IMR-90 (cell line): Measurements from ENCODE around the gene COX7C. TPM values are rescaled to one million over a fixed set of nuclear protein-coding genes. Genes with fewer than 3 reads are reported as not detected.

Experiments used
- ATAC-seq: fragments of 200-7000 bp; cut with Tn5 transposase; 2 replicates; pipeline ENCODE4 v1.9.1; 2020; ENCODE audit warnings: low read depth, mild to moderate bottlenecking, moderate library complexity
- BruUV-seq: library from RNA; stranded (reverse); fragments of 400-500 nt; replicated peaks from 2 replicates; lab custom pipeline; 2021; lab: Mats Ljungman, UMichigan
- CTCF ChIA-PET: fragments of 300-600 bp; formaldehyde crosslinking; extraction: SDS; loops from one replicate; lab custom pipeline; 2021; ENCODE audit warnings: antibody characterized with exemption; lab: Yijun Ruan, JAX
- POLR2A ChIA-PET: fragments of 300-600 bp; sonication (Branson Sonifier 250); formaldehyde crosslinking; loops from one replicate; lab custom pipeline; 2022; ENCODE audit warnings: antibody characterized with exemption; ENCODE audit not compliant: unreplicated experiment; lab: Charles Lee
- DNase-seq: peaks from one replicate; pipeline ENCODE4 v3.0.0; 2013
- H2AFZ ChIP-seq: replicated peaks from 2 replicates; pipeline ENCODE3; 2013; ENCODE audit warnings: low read length, mild to moderate bottlenecking; ENCODE audit not compliant: poor library complexity
- H2AK5ac ChIP-seq: 2 replicates; pipeline ENCODE4 v1.6.1; 2013; ENCODE audit warnings: low read depth, low read length, inconsistent platforms
- H2AK9ac ChIP-seq: replicated peaks from 2 replicates; pipeline ENCODE3; 2013; ENCODE audit warnings: mild to moderate bottlenecking, low read depth, low read length, moderate library complexity; ENCODE audit not compliant: poor library complexity
- H2BK120ac ChIP-seq: 2 replicates; pipeline ENCODE4 v1.6.1; 2013; ENCODE audit warnings: low read depth, low read length, inconsistent platforms
- H2BK15ac ChIP-seq: 3 replicates; pipeline ENCODE4 v1.6.1; 2013; ENCODE audit warnings: low read depth, low read length, inconsistent platforms
- H2BK20ac ChIP-seq: 2 replicates; pipeline ENCODE4 v1.6.1; 2013; ENCODE audit warnings: low read depth, mild to moderate bottlenecking, inconsistent platforms, low read length, moderate library complexity
- H2BK5ac ChIP-seq: 2 replicates; pipeline ENCODE4 v1.6.1; 2013; ENCODE audit warnings: mild to moderate bottlenecking, low read depth, low read length, inconsistent platforms; ENCODE audit not compliant: poor library complexity, severe bottlenecking
- H3K14ac ChIP-seq: replicated peaks from 2 replicates; pipeline ENCODE4 v1.6.1; 2013; ENCODE audit warnings: low read depth, low read length, inconsistent platforms
- H3K18ac ChIP-seq: 2 replicates; pipeline ENCODE4 v1.6.1; 2013; ENCODE audit warnings: low read depth, low read length, control low read depth
- H3K23ac ChIP-seq: 2 replicates; pipeline ENCODE4 v1.6.1; 2013; ENCODE audit warnings: low read depth, low read length, inconsistent platforms
- H3K27ac ChIP-seq: 2 replicates; pipeline ENCODE4 v1.5.1; 2013; ENCODE audit warnings: mild to moderate bottlenecking, control low read depth, low read length; ENCODE audit not compliant: insufficient read depth
- H3K27me3 ChIP-seq: 2 replicates; pipeline ENCODE4 v1.6.1; 2013; ENCODE audit warnings: low read length; ENCODE audit not compliant: control insufficient read depth, insufficient read depth
- H3K36me3 ChIP-seq: 2 replicates; pipeline ENCODE4 v1.6.1; 2013; ENCODE audit warnings: low read length, mixed read lengths; ENCODE audit not compliant: control insufficient read depth, insufficient read depth
- H3K4ac ChIP-seq: 2 replicates; pipeline ENCODE4 v1.6.1; 2013; ENCODE audit warnings: low read depth, low read length, inconsistent platforms
- H3K4me1 ChIP-seq: 2 replicates; pipeline ENCODE4 v1.6.1; 2013; ENCODE audit warnings: low read length, mixed read lengths; ENCODE audit not compliant: control insufficient read depth, insufficient read depth
- H3K4me2 ChIP-seq: 2 replicates; pipeline ENCODE4 v1.6.1; 2013; ENCODE audit warnings: low read depth, mild to moderate bottlenecking, control low read depth, low read length, moderate library complexity
- H3K4me3 ChIP-seq: 2 replicates; pipeline ENCODE4 v1.5.1; 2013; ENCODE audit warnings: low read depth, mild to moderate bottlenecking, control low read depth, low read length, moderate library complexity; ENCODE audit not compliant: insufficient read depth
- H3K56ac ChIP-seq: 2 replicates; pipeline ENCODE4 v1.6.1; 2013; ENCODE audit warnings: low read length, inconsistent platforms; ENCODE audit not compliant: insufficient read depth; ENCODE audit errors: extremely low read depth
- H3K79me1 ChIP-seq, 2 experiments: 2 replicates each; pipeline ENCODE4 v1.6.1; 2013; ENCODE audit warnings: low read length in 2 of 2, inconsistent platforms in 1 of 2, low read depth in 1 of 2
- H3K9ac ChIP-seq: 2 replicates; pipeline ENCODE4 v1.6.1; 2013; ENCODE audit warnings: low read depth, low read length, control low read depth
- H3K9me1 ChIP-seq: 2 replicates; pipeline ENCODE4 v1.6.1; 2013; ENCODE audit warnings: low read length, inconsistent platforms; ENCODE audit not compliant: insufficient read depth
- H3K9me3 ChIP-seq: 2 replicates; pipeline ENCODE4 v1.6.1; 2013; ENCODE audit warnings: low read length; ENCODE audit not compliant: control insufficient read depth, insufficient read depth
- H4K20me1 ChIP-seq: 2 replicates; pipeline ENCODE4 v1.6.1; 2013; ENCODE audit warnings: low read length, inconsistent platforms; ENCODE audit not compliant: insufficient read depth
- H4K5ac ChIP-seq: 2 replicates; pipeline ENCODE4 v1.6.1; 2013; ENCODE audit warnings: mild to moderate bottlenecking, low read depth, low read length, control low read depth
- H4K8ac ChIP-seq, 2 experiments: 2 replicates each; pipeline ENCODE4 v1.6.1; 2013; ENCODE audit warnings: low read depth in 2 of 2, low read length in 2 of 2, control low read depth in 1 of 2, inconsistent platforms in 1 of 2
- H4K91ac ChIP-seq: 2 replicates; pipeline ENCODE4 v1.6.1; 2013; ENCODE audit warnings: low read depth, low read length, inconsistent platforms; ENCODE audit not compliant: insufficient read depth
- BHLHE40 ChIP-seq: fragments of 150-350 bp; IDR thresholded peaks from 2 replicates; pipeline ENCODE4 v1.6.1; 2016; ENCODE audit warnings: mild to moderate bottlenecking, low read depth, low read length
- CTCF ChIP-seq: conservative IDR thresholded peaks from 2 replicates; pipeline ENCODE4 v1.5.1; 2012; ENCODE audit warnings: mild to moderate bottlenecking, low read depth, low read length, improper control_type of control experiment
- FOS ChIP-seq: fragments of 150-350 bp; IDR thresholded peaks from 2 replicates; pipeline ENCODE4 v1.6.1; 2016; ENCODE audit warnings: low read depth, low read length
- MAFK ChIP-seq: IDR thresholded peaks from 2 replicates; pipeline ENCODE4 v1.6.1; 2012; ENCODE audit warnings: low read depth, low read length, improper control_type of control experiment
- MAZ ChIP-seq: IDR thresholded peaks from 2 replicates; pipeline ENCODE4 v1.6.1; 2012; ENCODE audit warnings: low read depth, mild to moderate bottlenecking, low read length, improper control_type of control experiment, moderate library complexity, borderline replicate concordance
- MXI1 ChIP-seq: IDR thresholded peaks from 2 replicates; pipeline ENCODE4 v1.6.1; 2012; ENCODE audit warnings: low read depth, mild to moderate bottlenecking, low read length, moderate library complexity, borderline replicate concordance
- NFE2L2 ChIP-seq: fragments of 150-350 bp; IDR thresholded peaks from 2 replicates; pipeline ENCODE4 v1.6.1; 2016; ENCODE audit warnings: low read depth, mild to moderate bottlenecking, low read length
- RCOR1 ChIP-seq: IDR thresholded peaks from 2 replicates; pipeline ENCODE4 v1.6.1; 2012; ENCODE audit warnings: mild to moderate bottlenecking, low read length, improper control_type of control experiment; ENCODE audit not compliant: insufficient replicate concordance
- USF2 ChIP-seq: fragments of 150-350 bp; IDR thresholded peaks from 2 replicates; pipeline ENCODE4 v1.6.1; 2017; ENCODE audit warnings: mild to moderate bottlenecking, antibody characterized with exemption, low read length, low read depth
- WGBS, 2 experiments: methylation state at CpG; one replicate each; pipeline versions ENCODE4 v1.1.5 to v1.1.7; 2013; ENCODE audit warnings: missing lambda C conversion rate in 2 of 2; ENCODE audit not compliant: insufficient read length in 1 of 2; ENCODE audit errors: extremely low coverage in 2 of 2; 5-methylcytosine and 5-hydroxymethylcytosine counted together
- dilution Hi-C: fragments of 300-500 bp; cut with HindIII; formaldehyde crosslinking; loops from one replicate; pipeline ENCODE4 v1.14.3; 2018; ENCODE audit warnings: low sequenced_read_pairs; ENCODE audit not compliant: unreplicated experiment
- in situ Hi-C: fragments of 300-500 bp; cut with MboI; formaldehyde crosslinking; loops from 3 replicates; pipeline ENCODE4 v1.14.3; 2019; ENCODE audit warnings: low sequenced_read_pairs, inconsistent platforms, mixed read lengths
- intact Hi-C: fragments of 100-400 bp; cut with micrococcal nuclease; formaldehyde crosslinking; loops from 2 replicates; pipeline ENCODE4 v1.10.0; 2022
- polyA plus RNA-seq, 3 experiments: library from polyadenylated mRNA; depleted of rRNA; stranded (reverse); fragments of >200 nt; gene quantifications; 2 replicates each; pipeline ENCODE4 v1.2.3, GENCODE V29; 2012; ENCODE audit warnings: low replicate concordance in 1 of 3
- total RNA-seq: library from RNA; depleted of rRNA; stranded (reverse); fragments of >200 nt; gene quantifications from 2 replicates; pipeline ENCODE4 v1.2.3, GENCODE V29; 2012

COX7C gene
- total and polyA plus RNA-seq, 2 of the 4 experiments (the other 2 are of a cell fraction) = 91.4 to 564 TPM

- Histone ChIP-seq H3K4me1 (no peaks in the 10 kb centered on the region), H3K36me3 (no peaks in the 10 kb centered on the region), H2BK20ac (no peak overlapping the region), H3K4me2 (no peak overlapping the region), H3K9me3 (no peaks in the 10 kb centered on the region), H2AK5ac (no peak overlapping the region), H3K18ac (no peak overlapping the region), H3K9me1 (no peaks in the 10 kb centered on the region), H4K8ac (no peak overlapping the region), H4K20me1 (no peaks in the 10 kb centered on the region), H4K5ac (no peak overlapping the region), H2BK15ac (no peak overlapping the region), H3K4me3 (no peak overlapping the region), H3K23ac (no peak overlapping the region), H3K9ac (no peak overlapping the region), H2BK5ac (no peak overlapping the region), H3K79me1 (no peaks in the 10 kb centered on the region), H3K56ac (no peak overlapping the region), H2AK9ac (no peak overlapping the region), H3K14ac (no peak overlapping the region), H3K27ac (no peak overlapping the region), H3K4ac (no peak overlapping the region), H4K91ac (no peak overlapping the region), H2BK120ac (no peak overlapping the region), H3K27me3 (no peaks in the 10 kb centered on the region), H2AFZ (no peak overlapping the region)
- in situ Hi-C loops = no loop called here
- DNase-seq (no peak), ATAC-seq (no peak)
- POLR2A ChIA-PET = no interaction called here
- CTCF ChIA-PET = no interaction called here
- dilution Hi-C loops = no loop called here
- TF ChIP-seq USF2 (no peak), MAFK (no peak), FOS (no peak), RCOR1 (no peak), MXI1 (no peak), CTCF (no peak), NFE2L2 (no peak), BHLHE40 (no peak), MAZ (no peak)
- no TSS peak for BruUV-seq
- intact Hi-C loops = no loop called here
- WGBS, 2 experiments = no CpG with 5 or more reads among the region's 3 CpGs
Measured at GRCh38 chr5:86649832-86650505, 32.2 kb downstream of the COX7C start.
